SIG-M5 (cell line): Measurements from ENCODE around the gene CADM3.

ENCODE experiments used
- DNase-seq: peaks from one replicate; lab custom pipeline; 2025; lab: John Stamatoyannopoulos, UW

The CADM3 gene

GRCh38 chr1:159173320-159173719 lies 1.9 kb downstream of the CADM3 start:
- DNase-seq: no peak

- no peak for DNase-seq
Measured at GRCh38 chr1:159175571-159175970, 4.2 kb downstream of the CADM3 start.

GRCh38 chr1:159177272-159177907 lies 6.0 kb downstream of the CADM3 start:
- DNase-seq: no peak

- DNase-seq: no peak
Measured at GRCh38 chr1:159179906-159180305, 8.5 kb downstream of the CADM3 start.

GRCh38 chr1:159180516-159180915 lies 9.1 kb downstream of the CADM3 start:
- no peak for DNase-seq

- DNase-seq: no peak
Measured at GRCh38 chr1:159181328-159182024, 10.1 kb downstream of the CADM3 start.

- no peak for DNase-seq
Measured at GRCh38 chr1:159184201-159184600, 12.8 kb downstream of the CADM3 start.

- no peak for DNase-seq
Measured at GRCh38 chr1:159185121-159185520, 13.7 kb downstream of the CADM3 start.

- no peak for DNase-seq
Measured at GRCh38 chr1:159187033-159187432, 15.6 kb downstream of the CADM3 start.

- DNase-seq: no peak
Measured at GRCh38 chr1:159187647-159188374, 16.4 kb downstream of the CADM3 start.

- DNase-seq: no peak
Measured at GRCh38 chr1:159188375-159188788, 17.0 kb downstream of the CADM3 start.

- no peak for DNase-seq
Measured at GRCh38 chr1:159190441-159190840, 19.0 kb downstream of the CADM3 start.

GRCh38 chr1:159196543-159196942 lies 25.1 kb downstream of the CADM3 start:
- no peak for DNase-seq

GRCh38 chr1:159197561-159198557 lies 26.4 kb downstream of the CADM3 start:
- DNase-seq: no peak

GRCh38 chr1:159199901-159200300 lies 28.5 kb downstream of the CADM3 start:
- DNase-seq: no peak

GRCh38 chr1:159200769-159201168 lies 29.4 kb downstream of the CADM3 start:
- no peak for DNase-seq

- DNase-seq: no peak
Measured at GRCh38 chr1:159201642-159202041, 30.2 kb downstream of the CADM3 start.

GRCh38 chr1:159203610-159204009 lies 32.2 kb downstream of the CADM3 start:
- no peak for DNase-seq

- DNase-seq: no peak
Measured at GRCh38 chr1:159204161-159205141, 33.0 kb downstream of the CADM3 start, which contains the start of gene ACKR1. Gene ACKR1, plus strand, starts transcription at chr1:159204875. Its CDS starts 85 bp downstream, at chr1:159204960.

GRCh38 chr1:159205225-159205624 lies 33.8 kb downstream of the CADM3 start:
- DNase-seq: no peak

- no peak for DNase-seq
Measured at GRCh38 chr1:159206110-159206509, 34.7 kb downstream of the CADM3 start.
